OCI-LY1 (cell line): Measurements from ENCODE around the gene TMEM51.

ENCODE experiments used
- H2AFZ ChIP-seq: fragments of 200-600 bp; sonication (generic), shearing (Covaris generic); 2 replicates; pipeline ENCODE4 v1.6.0; 2014; ENCODE audit warnings: antibody characterized with exemption, mild to moderate bottlenecking, low read length
- H3F3A ChIP-seq: fragments of 200-600 bp; sonication (generic), shearing (Covaris generic); 2 replicates; pipeline ENCODE4 v1.6.0; 2014; ENCODE audit warnings: mild to moderate bottlenecking, antibody characterized with exemption, low read length, moderate library complexity; ENCODE audit not compliant: insufficient read depth
- H3K27ac ChIP-seq: fragments of 200-600 bp; sonication (generic); 2 replicates; pipeline ENCODE4 v1.5.1; 2014; ENCODE audit warnings: low read length, mixed run types, mild to moderate bottlenecking, low read depth; ENCODE audit not compliant: poor library complexity, severe bottlenecking
- H3K27me3 ChIP-seq: fragments of 200-600 bp; sonication (generic); 2 replicates; pipeline ENCODE4 v1.6.0; 2014; ENCODE audit warnings: antibody characterized with exemption, mild to moderate bottlenecking, low read length, moderate library complexity; ENCODE audit not compliant: insufficient read depth
- H3K36me3 ChIP-seq: fragments of 200-600 bp; sonication (generic); 2 replicates; pipeline ENCODE4 v1.6.1; 2014; ENCODE audit warnings: mild to moderate bottlenecking, antibody characterized with exemption, low read length, moderate library complexity, mixed read lengths; ENCODE audit not compliant: insufficient read depth
- H3K4me1 ChIP-seq: fragments of 200-600 bp; sonication (generic); 2 replicates; pipeline ENCODE4 v1.5.1; 2014; ENCODE audit warnings: mild to moderate bottlenecking, low read length, moderate library complexity; ENCODE audit not compliant: insufficient read depth, severe bottlenecking
- H3K4me2 ChIP-seq: fragments of 200-600 bp; sonication (generic), shearing (Covaris generic); 2 replicates; pipeline ENCODE4 v1.6.1; 2014; ENCODE audit warnings: low read length
- H3K4me3 ChIP-seq: fragments of 200-600 bp; sonication (generic); 2 replicates; pipeline ENCODE4 v1.5.1; 2014; ENCODE audit warnings: low read length, low read depth, mild to moderate bottlenecking, mixed read lengths; ENCODE audit not compliant: poor library complexity, severe bottlenecking
- H3K79me2 ChIP-seq: fragments of 200-600 bp; shearing (Covaris generic); 2 replicates; pipeline ENCODE4 v1.6.1; 2016; ENCODE audit warnings: mixed run types, low read length, mixed read lengths; ENCODE audit not compliant: insufficient read depth
- H3K9ac ChIP-seq: fragments of 200-600 bp; sonication (generic), shearing (Covaris generic); 2 replicates; pipeline ENCODE4 v1.6.1; 2014; ENCODE audit warnings: mild to moderate bottlenecking, low read length, mixed read lengths
- H3K9me2 ChIP-seq: fragments of 200-600 bp; sonication (generic), shearing (Covaris generic); 2 replicates; pipeline ENCODE4 v1.6.1; 2014; ENCODE audit warnings: low read depth, mild to moderate bottlenecking, low read length, mixed read lengths
- H3K9me3 ChIP-seq: fragments of 200-600 bp; shearing (Covaris generic); 2 replicates; pipeline ENCODE4 v1.6.1; 2014; ENCODE audit warnings: low read length, mixed read lengths
- H4K20me1 ChIP-seq: fragments of 200-600 bp; sonication (generic), shearing (Covaris generic); 2 replicates; pipeline ENCODE4 v1.6.0; 2016; ENCODE audit warnings: mild to moderate bottlenecking, low read length; ENCODE audit not compliant: insufficient read depth
- CTCF ChIP-seq: fragments of 200-600 bp; sonication (generic), shearing (Covaris generic); IDR thresholded peaks from 2 replicates; pipeline ENCODE4 v1.5.1; 2017; ENCODE audit warnings: mild to moderate bottlenecking, antibody characterized with exemption, low read length, moderate library complexity, mixed read lengths
- EZH2 ChIP-seq: fragments of 200-600 bp; sonication (generic), shearing (Covaris generic); IDR thresholded peaks from 2 replicates; pipeline ENCODE4 v1.8.0; 2017; ENCODE audit warnings: borderline replicate concordance, mixed run types, mild to moderate bottlenecking, antibody characterized with exemption, low read length, moderate library complexity, mixed read lengths

TMEM51 gene, protein sequence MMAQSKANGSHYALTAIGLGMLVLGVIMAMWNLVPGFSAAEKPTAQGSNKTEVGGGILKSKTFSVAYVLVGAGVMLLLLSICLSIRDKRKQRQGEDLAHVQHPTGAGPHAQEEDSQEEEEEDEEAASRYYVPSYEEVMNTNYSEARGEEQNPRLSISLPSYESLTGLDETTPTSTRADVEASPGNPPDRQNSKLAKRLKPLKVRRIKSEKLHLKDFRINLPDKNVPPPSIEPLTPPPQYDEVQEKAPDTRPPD

DNA sequence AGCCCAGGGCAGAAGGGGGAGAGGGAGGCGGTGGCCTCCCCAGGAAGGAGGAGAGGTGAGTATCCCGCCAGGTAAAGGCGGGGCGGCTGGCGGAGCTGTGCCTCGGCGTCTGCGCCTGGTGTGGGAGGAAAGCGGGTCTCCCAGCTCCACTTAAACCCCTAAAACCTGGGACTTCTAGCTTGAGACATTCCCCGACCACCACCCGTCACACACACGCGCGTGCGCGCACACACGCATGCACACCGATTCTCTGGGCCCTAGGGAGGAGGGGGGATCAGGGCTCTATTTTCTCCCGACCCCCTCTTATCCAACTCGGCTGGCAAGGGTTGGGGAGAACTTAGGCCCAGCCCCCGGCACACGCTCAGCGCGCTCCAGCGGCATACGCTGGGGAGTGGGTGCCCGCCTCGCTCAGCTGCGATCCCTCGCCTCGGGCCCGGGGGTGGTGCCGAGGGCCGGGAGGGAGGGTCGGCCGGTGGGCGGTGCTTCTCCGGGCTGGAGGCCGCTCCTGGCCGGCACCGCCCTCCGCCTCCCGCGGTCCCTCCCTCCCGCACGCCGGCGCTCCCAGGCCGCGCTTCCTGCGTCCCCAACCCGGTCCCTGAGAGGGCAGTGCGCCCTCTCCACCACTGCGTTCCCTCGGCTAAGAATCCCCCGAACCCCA, at the start of gene TMEM51:
TSS of gene TMEM51 (plus strand) at position 564 of the 658 bp plus-strand sequence. CDS start 61,341 bp downstream, outside the sequence.
- Histone ChIP-seq H3F3A (no peaks in the 10 kb centered on the region), H3K27me3 (0 out of 2 replicates have a peak, but pooled peaks cover 4% of the 10 kb centered on the region), H4K20me1 (no peaks in the 10 kb centered on the region), H3K4me3 (no peak within 1 kb of the TSS), H3K79me2 (no peaks in the 10 kb centered on the region), H2AFZ (no peak within 1 kb of the TSS), H3K9ac (no peak within 1 kb of the TSS), H3K27ac (no peak within 1 kb of the TSS), H3K36me3 (no peaks in the 10 kb centered on the region), H3K4me1 (no peaks in the 10 kb centered on the region), H3K9me3 (no peaks in the 10 kb centered on the region), H3K9me2 (no peaks in the 10 kb centered on the region), H3K4me2 (no peak within 1 kb of the TSS)
- TF ChIP-seq CTCF (no peak), EZH2 (no peak)

DNA sequence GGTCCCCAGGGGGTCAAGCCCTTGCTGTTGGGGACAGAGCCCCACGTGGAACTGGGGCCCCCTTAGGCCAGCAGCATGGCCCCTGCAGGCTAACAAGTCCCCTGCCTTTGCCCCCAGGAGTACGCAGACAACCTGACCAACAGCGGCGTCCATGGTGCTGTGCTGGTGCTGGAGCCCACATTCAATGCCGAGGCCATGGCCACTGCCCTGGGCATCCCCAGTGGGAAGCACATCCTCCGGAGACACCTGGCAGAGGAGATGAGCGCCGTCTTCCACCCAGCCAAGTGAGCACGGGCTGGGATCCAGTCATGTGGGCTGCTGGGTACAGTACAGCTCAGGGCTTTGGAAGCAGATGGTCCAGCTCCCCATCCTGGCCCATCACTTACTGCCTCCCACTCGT, 49.6 kb upstream of the TMEM51 start:
- no peak overlapping the region for H3K9ac ChIP-seq
- H3K4me1 ChIP-seq = no peaks in the 10 kb centered on the region
- no peaks in the 10 kb centered on the region for H3F3A ChIP-seq
- no peaks in the 10 kb centered on the region for H3K27me3 ChIP-seq
- H3K4me2 ChIP-seq = no peak overlapping the region
- H2AFZ ChIP-seq = no peak overlapping the region
- H3K9me2 ChIP-seq = no peaks in the 10 kb centered on the region
- H4K20me1 ChIP-seq = no peaks in the 10 kb centered on the region
- no peak overlapping the region for H3K4me3 ChIP-seq
- no peak for TF ChIP-seq CTCF
- no peak for TF ChIP-seq EZH2
- H3K36me3 ChIP-seq = no peaks in the 10 kb centered on the region
- H3K27ac ChIP-seq = no peak overlapping the region
- no peaks in the 10 kb centered on the region for H3K9me3 ChIP-seq
- no peaks in the 10 kb centered on the region for H3K79me2 ChIP-seq

DNA sequence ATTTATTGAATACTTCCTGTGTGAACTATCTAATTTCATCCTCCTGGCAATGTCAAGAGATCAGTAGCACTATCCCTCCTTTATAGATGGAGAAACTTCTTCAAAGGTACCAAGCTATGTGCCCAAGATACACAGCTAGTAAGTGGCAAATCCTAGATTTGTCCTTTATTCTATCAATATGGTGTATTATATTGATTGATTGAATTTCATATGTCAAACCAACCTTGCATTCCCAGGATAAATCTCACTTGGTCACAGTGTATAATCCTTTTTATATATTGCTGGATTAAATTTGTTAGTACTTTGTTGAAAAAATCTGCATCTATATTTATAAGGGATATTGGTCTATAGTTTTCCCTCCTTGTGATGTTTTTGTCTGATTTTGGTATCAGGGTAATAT, 48.8 kb upstream of the TMEM51 start:
- Histone ChIP-seq H4K20me1 (no peaks in the 10 kb centered on the region), H3K36me3 (no peaks in the 10 kb centered on the region), H3K4me1 (no peaks in the 10 kb centered on the region), H3K27ac (no peak overlapping the region), H2AFZ (no peak overlapping the region), H3K4me2 (no peak overlapping the region), H3K9me2 (no peaks in the 10 kb centered on the region), H3K9ac (no peak overlapping the region), H3F3A (no peaks in the 10 kb centered on the region), H3K79me2 (no peaks in the 10 kb centered on the region), H3K4me3 (no peak overlapping the region), H3K9me3 (no peaks in the 10 kb centered on the region), H3K27me3 (no peaks in the 10 kb centered on the region)
- TF ChIP-seq EZH2 (no peak), CTCF (no peak)
